ENCODE measurements around the gene OPRD1. TPM values are rescaled to one million over a fixed set of nuclear protein-coding genes. Genes with fewer than 3 reads are reported as not detected.

Gene OPRD1
- total RNA-seq, 1 donor from 2014 or later = 1.2 TPM

DNA sequence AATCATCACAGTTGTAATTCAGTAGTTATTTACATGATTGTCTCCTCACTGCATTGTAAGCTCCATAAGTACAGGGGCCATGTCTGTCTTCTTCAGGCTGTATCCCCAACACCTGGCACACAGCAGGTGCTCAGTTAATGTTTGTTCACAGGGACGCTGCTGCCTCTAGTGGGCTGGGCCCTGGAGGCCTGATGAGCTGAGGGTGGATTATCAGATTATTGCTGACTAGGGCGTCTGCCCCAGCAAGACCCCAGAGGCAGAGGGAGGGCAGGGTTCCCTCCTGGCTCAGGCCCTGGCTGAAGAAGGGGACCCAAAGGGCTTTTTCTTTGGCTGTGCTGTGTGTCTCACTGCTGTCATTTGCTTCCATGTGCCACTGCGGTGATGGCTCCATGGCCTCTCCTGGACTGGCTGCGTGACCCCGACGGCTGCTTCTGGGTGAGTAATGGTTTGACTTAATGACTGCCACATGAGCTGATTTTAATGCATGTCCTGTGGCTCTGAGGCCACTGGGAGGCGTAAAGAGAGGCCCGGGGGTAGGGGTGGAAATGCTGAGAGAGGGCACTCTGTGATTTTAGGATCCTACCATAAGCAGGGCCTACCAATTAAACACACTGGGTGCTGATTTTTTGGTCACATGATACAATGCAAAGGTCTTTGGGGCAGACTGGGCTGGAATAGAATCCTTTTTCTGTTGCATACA lies 81.6 kb downstream of the OPRD1 start:
- no peak overlapping the region for H3K27ac Mint-ChIP-seq (ENCODE audit: unreplicated experiment)
- H3K27me3 Mint-ChIP-seq (ENCODE audit: unreplicated experiment) = peaks cover 3% of the 10 kb centered on the region
- TF ChIP-seq, protein P1, sequence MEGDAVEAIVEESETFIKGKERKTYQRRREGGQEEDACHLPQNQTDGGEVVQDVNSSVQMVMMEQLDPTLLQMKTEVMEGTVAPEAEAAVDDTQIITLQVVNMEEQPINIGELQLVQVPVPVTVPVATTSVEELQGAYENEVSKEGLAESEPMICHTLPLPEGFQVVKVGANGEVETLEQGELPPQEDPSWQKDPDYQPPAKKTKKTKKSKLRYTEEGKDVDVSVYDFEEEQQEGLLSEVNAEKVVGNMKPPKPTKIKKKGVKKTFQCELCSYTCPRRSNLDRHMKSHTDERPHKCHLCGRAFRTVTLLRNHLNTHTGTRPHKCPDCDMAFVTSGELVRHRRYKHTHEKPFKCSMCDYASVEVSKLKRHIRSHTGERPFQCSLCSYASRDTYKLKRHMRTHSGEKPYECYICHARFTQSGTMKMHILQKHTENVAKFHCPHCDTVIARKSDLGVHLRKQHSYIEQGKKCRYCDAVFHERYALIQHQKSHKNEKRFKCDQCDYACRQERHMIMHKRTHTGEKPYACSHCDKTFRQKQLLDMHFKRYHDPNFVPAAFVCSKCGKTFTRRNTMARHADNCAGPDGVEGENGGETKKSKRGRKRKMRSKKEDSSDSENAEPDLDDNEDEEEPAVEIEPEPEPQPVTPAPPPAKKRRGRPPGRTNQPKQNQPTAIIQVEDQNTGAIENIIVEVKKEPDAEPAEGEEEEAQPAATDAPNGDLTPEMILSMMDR (IDR thresholded peaks at IDR 0.05; ENCODE audit: partially characterized antibody, unreplicated experiment) = peak; percentile 30
- H3K36me3 Mint-ChIP-seq (ENCODE audit: unreplicated experiment) = no peaks in the 10 kb centered on the region
- peak; percentile 64 for DNase-seq
- H3K9me3 Mint-ChIP-seq (ENCODE audit: unreplicated experiment) = peaks cover 5% of the 10 kb centered on the region
- H3K4me1 Mint-ChIP-seq (ENCODE audit: low read depth, unreplicated experiment) = peaks cover under 1% of the 10 kb centered on the region
- no peak overlapping the region for H3K4me3 Mint-ChIP-seq (ENCODE audit: unreplicated experiment)

DNA sequence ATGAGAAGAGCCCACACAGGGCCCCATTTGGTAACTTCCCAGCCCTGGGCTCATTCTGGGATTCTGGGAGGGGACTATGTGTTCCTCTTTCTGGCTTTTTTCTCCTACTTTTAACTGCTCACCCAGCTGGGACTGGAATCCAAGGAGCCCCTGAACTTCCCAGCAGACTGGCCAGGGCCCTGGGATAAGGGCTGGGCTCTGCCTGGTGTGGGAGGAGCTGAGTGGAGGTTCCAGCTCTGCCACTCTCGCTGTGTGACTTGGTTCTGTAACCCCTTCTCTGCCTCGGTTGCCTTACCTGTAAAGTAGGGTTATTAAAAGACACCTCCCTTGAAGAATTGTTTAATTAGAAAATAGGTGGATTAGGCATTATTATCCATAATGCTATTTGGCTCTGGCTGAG lies 82.8 kb downstream of the OPRD1 start:
- TF ChIP-seq, protein P1 (IDR thresholded peaks at IDR 0.05; ENCODE audit: partially characterized antibody, unreplicated experiment) = no peak
- peaks cover 11% of the 10 kb centered on the region for H3K4me1 Mint-ChIP-seq (ENCODE audit: low read depth, unreplicated experiment)
- no peak for DNase-seq
- no peak overlapping the region for H3K27ac Mint-ChIP-seq (ENCODE audit: unreplicated experiment)
- H3K36me3 Mint-ChIP-seq (ENCODE audit: unreplicated experiment) = no peaks in the 10 kb centered on the region
- peaks cover 3% of the 10 kb centered on the region for H3K27me3 Mint-ChIP-seq (ENCODE audit: unreplicated experiment)
- H3K9me3 Mint-ChIP-seq (ENCODE audit: unreplicated experiment) = peaks cover 5% of the 10 kb centered on the region
- no peak overlapping the region for H3K4me3 Mint-ChIP-seq (ENCODE audit: unreplicated experiment)

DNA sequence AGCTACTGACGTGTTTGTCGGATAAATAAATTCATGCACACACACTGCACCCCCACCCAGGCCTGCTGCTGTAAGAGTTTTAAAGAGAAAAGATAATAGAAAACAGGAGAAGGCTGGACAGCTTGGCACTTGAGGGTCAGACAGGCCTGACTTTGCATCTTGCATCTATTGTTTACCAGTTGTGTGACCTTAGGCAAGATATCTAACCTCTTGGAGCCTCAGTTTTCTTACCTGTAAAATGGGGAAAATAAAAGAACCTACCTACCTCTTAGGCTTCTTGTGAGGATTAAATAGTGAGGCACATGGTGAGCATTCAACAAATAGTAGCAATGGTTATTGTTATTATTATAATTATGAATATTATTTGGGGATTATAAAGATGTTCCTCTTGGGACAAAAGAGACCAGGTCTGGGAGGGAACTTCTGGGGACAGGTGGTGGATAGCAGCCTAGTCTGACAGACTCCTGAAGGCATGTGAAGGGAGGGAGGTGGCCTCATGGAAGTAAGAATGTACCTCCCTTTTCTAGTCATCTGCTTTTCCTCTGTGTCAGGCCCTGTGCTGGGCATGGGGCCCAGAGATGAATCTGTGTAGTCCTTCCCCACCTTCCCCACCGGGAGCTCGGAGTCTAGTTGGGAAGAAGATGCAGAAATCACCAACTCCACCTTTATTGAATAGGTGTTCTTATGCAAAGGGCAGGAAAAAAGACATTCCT lies 84.1 kb downstream of the OPRD1 start:
- peaks cover 16% of the 10 kb centered on the region for H3K4me1 Mint-ChIP-seq (ENCODE audit: low read depth, unreplicated experiment)
- no peak overlapping the region for H3K27ac Mint-ChIP-seq (ENCODE audit: unreplicated experiment)
- no peaks in the 10 kb centered on the region for H3K36me3 Mint-ChIP-seq (ENCODE audit: unreplicated experiment)
- TF ChIP-seq, protein P1 (IDR thresholded peaks at IDR 0.05; ENCODE audit: partially characterized antibody, unreplicated experiment) = no peak
- peaks cover 3% of the 10 kb centered on the region for H3K27me3 Mint-ChIP-seq (ENCODE audit: unreplicated experiment)
- H3K9me3 Mint-ChIP-seq (ENCODE audit: unreplicated experiment) = peaks cover 5% of the 10 kb centered on the region
- no peak overlapping the region for H3K4me3 Mint-ChIP-seq (ENCODE audit: unreplicated experiment)
- no peak for DNase-seq

DNA sequence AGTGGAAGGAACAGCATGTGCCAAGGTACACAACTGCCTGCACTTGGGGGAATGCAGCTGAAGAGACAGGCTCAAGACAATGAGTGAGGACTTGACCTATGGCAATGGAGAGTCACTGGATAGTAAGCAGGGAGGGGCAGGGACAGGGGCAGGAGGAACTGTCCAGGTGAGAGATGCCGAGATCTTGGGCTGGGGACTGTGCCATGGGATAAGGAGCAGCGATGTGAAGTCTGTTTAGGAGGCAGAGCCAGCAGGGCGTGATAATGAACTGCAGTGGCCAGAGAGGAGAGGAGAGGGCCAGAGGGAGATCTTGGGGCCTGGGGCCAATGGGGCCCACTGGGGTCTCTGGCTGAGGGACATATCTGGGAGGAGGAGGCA lies 84.6 kb downstream of the OPRD1 start:
- TF ChIP-seq, protein P1 (IDR thresholded peaks at IDR 0.05; ENCODE audit: partially characterized antibody, unreplicated experiment) = no peak
- Mint-ChIP-seq H3K27ac (ENCODE audit: unreplicated experiment) (no peak overlapping the region), H3K27me3 (ENCODE audit: unreplicated experiment) (peaks cover 3% of the 10 kb centered on the region), H3K4me1 (ENCODE audit: low read depth, unreplicated experiment) (peaks cover 16% of the 10 kb centered on the region), H3K4me3 (ENCODE audit: unreplicated experiment) (no peak overlapping the region), H3K9me3 (ENCODE audit: unreplicated experiment) (peaks cover 5% of the 10 kb centered on the region), H3K36me3 (ENCODE audit: unreplicated experiment) (no peaks in the 10 kb centered on the region)
- no peak for DNase-seq

DNA sequence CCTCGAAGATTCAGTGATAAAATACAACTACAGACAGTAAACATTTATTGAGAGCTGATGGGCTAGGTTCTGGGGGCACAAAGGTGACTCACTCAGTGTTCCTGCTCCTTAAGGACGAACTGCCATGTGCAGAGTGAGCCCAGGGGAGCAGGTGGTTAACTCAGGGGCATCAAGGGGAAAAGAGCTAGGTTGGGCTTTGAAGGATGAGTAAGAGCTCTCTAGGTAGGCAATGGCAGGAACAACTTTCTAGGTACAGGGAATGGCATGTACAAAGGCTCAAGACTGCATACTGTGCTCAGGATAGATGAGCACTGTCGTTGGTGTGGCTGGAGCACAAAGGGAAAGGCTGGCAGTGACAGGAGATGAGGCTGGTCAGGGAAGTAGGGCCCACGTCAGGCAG lies 85.8 kb downstream of the OPRD1 start:
- DNase-seq = no peak
- Mint-ChIP-seq H3K4me1 (ENCODE audit: low read depth, unreplicated experiment) (peaks cover 16% of the 10 kb centered on the region), H3K36me3 (ENCODE audit: unreplicated experiment) (peaks cover 5% of the 10 kb centered on the region), H3K27ac (ENCODE audit: unreplicated experiment) (no peak overlapping the region), H3K4me3 (ENCODE audit: unreplicated experiment) (no peak overlapping the region), H3K27me3 (ENCODE audit: unreplicated experiment) (peaks cover 3% of the 10 kb centered on the region), H3K9me3 (ENCODE audit: unreplicated experiment) (peaks cover 5% of the 10 kb centered on the region)
- TF ChIP-seq, protein P1 (IDR thresholded peaks at IDR 0.05; ENCODE audit: partially characterized antibody, unreplicated experiment) = no peak
